Activated naive CD4-positive, alpha-beta T cell treated with anti-CD3 and anti-CD28 coated beads for 36 hours (primary cell): Measurements from ENCODE around the gene PRRT1B. TPM values are rescaled to one million over a fixed set of nuclear protein-coding genes. Genes with fewer than 3 reads are reported as not detected.
"Not testable (repeated sequence)": the region's sequence is repeated elsewhere in the genome, so short reads cannot be mapped to it uniquely, and the experiment has no call there.

Experiments
- CTCF ChIA-PET: fragments of 350-600 bp; sonication (Branson Sonifier 250); formaldehyde crosslinking; loops from one replicate; lab custom pipeline; 2021; ENCODE audit warnings: antibody characterized with exemption; lab: Charles Lee
- DNase-seq: peaks from one replicate; pipeline ENCODE4 v3.0.0-alpha.2; 2020
- H3K27ac Mint-ChIP-seq: one replicate; pipeline ENCODE4 v1.8.0; 2021; ENCODE audit warnings: mild to moderate bottlenecking, mixed read lengths
- H3K27me3 Mint-ChIP-seq: one replicate; pipeline ENCODE4 v1.8.0; 2021; ENCODE audit warnings: low read depth, mixed read lengths
- H3K36me3 Mint-ChIP-seq: one replicate; pipeline ENCODE4 v1.8.0; 2021; ENCODE audit warnings: low read depth, mixed read lengths
- H3K4me1 Mint-ChIP-seq: one replicate; pipeline ENCODE4 v1.8.0; 2021; ENCODE audit warnings: low read depth, mixed read lengths
- H3K4me3 Mint-ChIP-seq: one replicate; pipeline ENCODE4 v1.8.0; 2021; ENCODE audit warnings: mild to moderate bottlenecking, moderate library complexity, mixed read lengths
- H3K9me3 Mint-ChIP-seq: one replicate; pipeline ENCODE4 v1.8.0; 2021; ENCODE audit warnings: mixed read lengths
- intact Hi-C: fragments of 100-400 bp; cut with micrococcal nuclease; formaldehyde crosslinking; loops from one replicate; pipeline ENCODE4 v1.15.1; 2023
- total RNA-seq, 2 experiments: library from RNA; stranded (reverse); gene quantifications; one replicate each; pipeline ENCODE4 v1.2.3, GENCODE V29; 2021

The PRRT1B gene
- total RNA-seq, 2 experiments from 2014 or later = not detected

DNA sequence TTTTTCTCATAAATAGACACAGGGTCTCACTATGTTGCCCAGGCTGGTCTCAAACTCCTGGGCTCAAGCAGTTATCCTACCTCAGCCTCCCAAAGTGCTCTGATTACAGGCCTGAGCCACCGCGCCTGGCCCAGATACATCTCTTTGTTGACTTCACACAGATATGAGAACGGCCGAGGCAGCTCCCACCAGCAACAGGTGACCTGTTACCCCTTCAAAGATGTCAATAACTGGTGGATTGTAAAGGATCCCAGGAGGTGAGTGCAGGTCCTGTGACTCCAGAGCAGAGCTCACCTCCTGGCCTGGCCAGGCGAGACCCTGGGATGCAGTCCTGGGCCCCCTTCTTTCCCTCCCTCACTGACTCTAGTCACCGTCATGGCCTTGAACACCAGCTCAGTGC, 33.4 kb upstream of the PRRT1B start:
- H3K4me3 Mint-ChIP-seq = no peak overlapping the region
- no peak for DNase-seq
- no peaks in the 10 kb centered on the region for H3K9me3 Mint-ChIP-seq
- H3K27me3 Mint-ChIP-seq = no peaks in the 10 kb centered on the region
- CTCF ChIA-PET = interaction anchor here (0.5 kb wide), 1 partner anchor 32 kb away, joined by 3 read pairs; no protein-coding TSS in a partner anchor
- peaks cover 18% of the 10 kb centered on the region for H3K36me3 Mint-ChIP-seq
- intact Hi-C loops = no loop called here
- H3K27ac Mint-ChIP-seq = no peak overlapping the region
- no peaks in the 10 kb centered on the region for H3K4me1 Mint-ChIP-seq

GRCh38 chr9:131513177-131513576, 32.1 kb upstream of the PRRT1B start:
- Mint-ChIP-seq H3K4me3 (no peak overlapping the region), H3K4me1 (no peaks in the 10 kb centered on the region), H3K9me3 (no peaks in the 10 kb centered on the region), H3K27me3 (no peaks in the 10 kb centered on the region), H3K36me3 (peaks cover 18% of the 10 kb centered on the region), H3K27ac (no peak overlapping the region)
- CTCF ChIA-PET = interaction anchor here (0.7 kb wide), 1 partner anchor 849 kb away, joined by 3 read pairs; the partner anchor contains the start of gene PRDM12
- DNase-seq = no peak
- intact Hi-C loops = no loop called here

DNA sequence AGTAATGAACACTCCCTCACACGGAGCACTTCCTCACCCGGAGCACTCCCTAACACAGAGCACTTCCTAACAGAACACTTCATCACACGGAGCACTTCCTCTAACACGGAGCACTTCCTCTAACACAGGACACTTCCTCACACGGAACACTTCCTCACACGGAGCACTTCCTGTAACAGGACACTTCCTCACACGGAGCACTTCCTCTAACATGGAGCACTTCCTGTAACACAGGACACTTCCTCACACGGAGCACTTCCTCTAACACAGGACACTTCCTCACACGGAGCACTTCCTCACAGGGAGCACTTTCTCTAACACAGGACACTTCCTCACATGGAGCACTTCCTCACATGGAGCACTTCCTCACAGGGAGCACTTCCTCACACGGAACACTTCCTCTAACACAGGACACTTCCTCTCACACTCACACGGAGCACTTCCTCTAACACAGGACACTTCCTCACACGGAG, 29.7 kb upstream of the PRRT1B start:
- CTCF ChIA-PET, H3K27ac Mint-ChIP-seq, H3K9me3 Mint-ChIP-seq, H3K27me3 Mint-ChIP-seq, H3K4me1 Mint-ChIP-seq, intact Hi-C loops, DNase-seq, H3K4me3 Mint-ChIP-seq: not testable (repeated sequence)
- peaks cover 12% of the 10 kb centered on the region for H3K36me3 Mint-ChIP-seq

DNA sequence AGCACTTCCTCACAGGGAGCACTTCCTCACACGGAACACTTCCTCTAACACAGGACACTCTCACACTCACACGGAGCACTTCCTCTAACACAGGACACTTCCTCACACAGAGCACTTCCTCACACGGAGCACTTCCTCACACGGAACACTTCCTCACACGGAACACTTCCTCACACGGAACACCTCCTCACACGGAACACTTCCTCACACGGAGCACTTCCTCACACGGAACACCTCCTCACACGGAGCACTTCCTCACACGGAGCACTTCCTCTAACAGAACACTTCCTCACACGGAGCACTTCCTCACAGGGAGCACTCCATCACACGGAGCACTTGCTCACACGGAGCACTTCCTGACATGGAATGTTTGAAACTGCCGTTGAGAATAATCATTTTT, 29.2 kb upstream of the PRRT1B start:
- CTCF ChIA-PET = no interaction called here
- H3K36me3 Mint-ChIP-seq = peaks cover 12% of the 10 kb centered on the region
- no peaks in the 10 kb centered on the region for H3K4me1 Mint-ChIP-seq

DNA sequence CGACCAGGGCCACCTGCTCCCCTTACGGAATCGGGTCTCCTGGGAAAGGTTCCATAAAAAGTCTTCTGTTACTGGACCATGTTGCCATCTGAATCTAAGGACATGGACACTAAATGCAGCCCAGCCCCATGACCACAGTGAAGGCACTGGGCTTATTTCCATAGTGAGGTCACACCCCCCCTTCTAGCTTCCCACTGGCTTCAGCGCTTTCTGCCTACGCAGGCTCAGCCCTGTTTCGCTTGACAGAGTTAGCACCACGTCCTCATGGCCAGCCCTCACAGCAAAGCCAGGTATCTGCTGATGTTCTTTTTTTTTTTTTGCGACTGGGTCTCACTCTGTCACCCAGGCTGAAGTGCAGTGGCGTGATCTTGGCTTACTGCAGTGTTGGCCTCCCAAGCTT, 28.4 kb upstream of the PRRT1B start:
- no peaks in the 10 kb centered on the region for H3K4me1 Mint-ChIP-seq
- DNase-seq = no peak
- H3K27me3 Mint-ChIP-seq = no peaks in the 10 kb centered on the region
- H3K36me3 Mint-ChIP-seq = peaks cover 7% of the 10 kb centered on the region
- CTCF ChIA-PET = no interaction called here
- no peak overlapping the region for H3K4me3 Mint-ChIP-seq
- intact Hi-C loops = no loop called here
- H3K27ac Mint-ChIP-seq = no peak overlapping the region
- H3K9me3 Mint-ChIP-seq = no peaks in the 10 kb centered on the region

More for the DNA sequence above, 29.2 kb upstream of the PRRT1B start:
- no peak for DNase-seq
- no peaks in the 10 kb centered on the region for H3K9me3 Mint-ChIP-seq
- H3K4me3 Mint-ChIP-seq = no peak overlapping the region
- H3K27me3 Mint-ChIP-seq = no peaks in the 10 kb centered on the region
- H3K27ac Mint-ChIP-seq = no peak overlapping the region
- intact Hi-C loops = no loop called here

DNA sequence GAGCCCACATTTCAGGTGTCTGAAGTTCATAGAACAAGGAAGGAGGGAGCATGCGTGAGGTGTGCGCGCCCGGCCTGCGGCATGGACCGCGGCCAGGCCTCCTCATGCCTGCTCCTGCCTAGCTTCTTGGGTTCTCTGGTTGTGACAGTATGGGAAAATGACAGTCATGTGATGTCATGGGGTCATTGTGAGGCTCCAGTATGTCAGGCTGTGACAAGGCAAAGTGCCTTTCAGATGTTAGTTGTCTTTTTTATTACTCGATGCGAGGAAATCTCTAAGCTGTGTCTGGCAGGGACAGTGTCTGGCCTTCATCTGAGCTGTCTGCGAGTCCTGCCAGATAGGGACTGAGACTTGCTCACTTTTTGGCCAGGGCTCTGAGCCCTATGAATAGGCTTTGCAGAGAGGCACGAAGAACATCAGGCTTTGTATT, 27.5 kb upstream of the PRRT1B start:
- no peak overlapping the region for H3K4me3 Mint-ChIP-seq
- intact Hi-C loops = no loop called here
- CTCF ChIA-PET = no interaction called here
- H3K27ac Mint-ChIP-seq = no peak overlapping the region
- no peaks in the 10 kb centered on the region for H3K27me3 Mint-ChIP-seq
- peaks cover 7% of the 10 kb centered on the region for H3K36me3 Mint-ChIP-seq
- DNase-seq = no peak
- no peaks in the 10 kb centered on the region for H3K4me1 Mint-ChIP-seq
- H3K9me3 Mint-ChIP-seq = no peaks in the 10 kb centered on the region

GRCh38 chr9:131518553-131518952, 26.8 kb upstream of the PRRT1B start:
- Mint-ChIP-seq H3K27ac (no peak overlapping the region), H3K27me3 (no peaks in the 10 kb centered on the region), H3K9me3 (no peaks in the 10 kb centered on the region), H3K36me3 (peaks cover 5% of the 10 kb centered on the region), H3K4me3 (no peak overlapping the region), H3K4me1 (no peaks in the 10 kb centered on the region)
- intact Hi-C loops = no loop called here
- CTCF ChIA-PET = interaction anchor here (0.6 kb wide), 1 partner anchor 42 kb away, joined by 4 read pairs; no protein-coding TSS in a partner anchor
- no peak for DNase-seq

GRCh38 chr9:131520503-131520902, 24.8 kb upstream of the PRRT1B start:
- H3K27me3 Mint-ChIP-seq = no peaks in the 10 kb centered on the region
- no peaks in the 10 kb centered on the region for H3K9me3 Mint-ChIP-seq
- H3K4me3 Mint-ChIP-seq = no peak overlapping the region
- DNase-seq = no peak
- no peaks in the 10 kb centered on the region for H3K4me1 Mint-ChIP-seq
- H3K27ac Mint-ChIP-seq = no peak overlapping the region
- intact Hi-C loops = no loop called here
- H3K36me3 Mint-ChIP-seq = peaks cover 7% of the 10 kb centered on the region
- CTCF ChIA-PET = no interaction called here

DNA sequence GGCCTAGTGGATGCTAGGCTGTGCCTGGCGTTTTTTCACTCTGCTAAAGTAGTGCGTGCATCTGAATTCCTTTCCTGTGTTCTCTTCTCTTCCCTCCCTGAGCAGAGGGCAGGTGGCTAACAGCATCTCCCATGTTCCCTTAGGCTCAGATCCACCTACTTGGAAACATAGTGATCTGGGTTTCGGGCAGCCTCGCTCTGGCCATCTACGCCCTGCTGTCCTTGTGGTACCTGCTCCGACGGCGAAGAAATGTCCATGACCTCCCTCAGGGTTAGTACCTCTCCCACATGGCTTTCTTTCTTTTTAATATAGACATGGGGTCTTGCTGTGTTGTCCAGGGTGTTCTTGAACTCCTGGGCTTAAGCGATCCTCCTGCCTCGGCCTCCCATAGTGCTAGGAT, 24.1 kb upstream of the PRRT1B start:
- H3K27me3 Mint-ChIP-seq = no peaks in the 10 kb centered on the region
- H3K4me3 Mint-ChIP-seq = no peak overlapping the region
- no peaks in the 10 kb centered on the region for H3K4me1 Mint-ChIP-seq
- DNase-seq = no peak
- CTCF ChIA-PET = no interaction called here
- H3K9me3 Mint-ChIP-seq = no peaks in the 10 kb centered on the region
- H3K36me3 Mint-ChIP-seq = peaks cover 9% of the 10 kb centered on the region
- intact Hi-C loops = no loop called here
- no peak overlapping the region for H3K27ac Mint-ChIP-seq

- Mint-ChIP-seq H3K27me3 (no peaks in the 10 kb centered on the region), H3K9me3 (no peaks in the 10 kb centered on the region), H3K27ac (no peak overlapping the region), H3K36me3 (peaks cover 12% of the 10 kb centered on the region), H3K4me3 (no peak overlapping the region), H3K4me1 (no peaks in the 10 kb centered on the region)
- intact Hi-C loops = no loop called here
- no peak for DNase-seq
- CTCF ChIA-PET = no interaction called here
These were observed 23.5 kb upstream of the PRRT1B start for GRCh38 chr9:131521822-131522221.

DNA sequence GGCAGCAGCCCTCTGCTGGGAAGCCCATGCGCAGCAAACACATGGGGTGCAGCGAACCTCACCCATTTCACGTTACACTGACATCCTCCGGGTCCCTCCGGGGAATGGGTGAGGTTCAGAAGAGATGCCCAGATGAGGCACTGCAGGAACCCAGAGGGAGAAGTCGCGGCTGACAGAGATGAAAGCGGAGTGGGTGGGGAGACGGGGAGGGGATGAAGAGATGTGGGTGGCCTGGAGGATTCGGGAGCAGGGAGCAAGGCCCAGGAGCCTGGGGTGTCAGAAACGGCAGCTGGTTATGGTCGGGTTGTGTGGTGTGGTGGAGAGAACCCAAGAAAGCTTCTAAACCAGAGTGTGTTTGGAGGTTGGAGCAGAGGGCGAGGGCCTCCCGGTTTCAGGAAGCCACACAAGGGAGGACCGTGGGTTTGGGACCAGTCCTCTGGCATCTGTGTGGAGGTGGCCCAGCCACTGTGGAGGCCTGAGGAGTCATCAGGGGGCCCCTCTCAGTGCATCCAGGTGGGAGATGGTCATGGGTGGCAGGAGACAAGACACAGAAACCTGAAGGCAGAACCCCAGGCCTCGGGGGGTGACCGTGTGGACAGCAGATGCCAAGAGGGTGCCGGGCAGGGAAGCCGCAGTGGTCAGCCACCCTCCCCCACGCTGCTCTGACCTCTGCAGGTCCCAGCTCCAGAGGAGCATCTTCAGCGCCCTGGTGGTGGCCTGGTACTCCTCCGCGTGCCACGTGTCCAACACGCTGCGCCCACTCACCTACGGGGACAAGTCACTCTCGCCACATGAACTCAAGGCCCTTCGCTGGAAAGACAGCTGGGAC, 22.9 kb upstream of the PRRT1B start:
- no peaks in the 10 kb centered on the region for H3K4me1 Mint-ChIP-seq
- intact Hi-C loops = no loop called here
- no peaks in the 10 kb centered on the region for H3K27me3 Mint-ChIP-seq
- H3K4me3 Mint-ChIP-seq = no peak overlapping the region
- peaks cover 12% of the 10 kb centered on the region for H3K36me3 Mint-ChIP-seq
- H3K27ac Mint-ChIP-seq = no peak overlapping the region
- H3K9me3 Mint-ChIP-seq = no peaks in the 10 kb centered on the region
- CTCF ChIA-PET = no interaction called here
- no peak for DNase-seq

DNA sequence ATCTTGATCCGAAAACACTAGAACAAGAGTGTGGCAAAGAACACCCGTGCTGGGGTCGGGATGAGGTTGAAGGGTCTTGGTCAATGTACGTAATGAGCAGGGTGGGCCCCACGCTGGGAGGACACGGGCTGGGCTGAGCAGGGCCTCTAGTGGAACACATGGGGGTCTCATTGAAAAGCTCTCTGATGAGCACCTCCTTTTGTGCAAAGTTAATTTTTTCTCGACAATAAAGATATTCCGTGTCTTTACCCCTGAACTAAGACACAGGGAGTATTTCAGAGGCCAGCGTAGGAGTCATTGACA, 22.3 kb upstream of the PRRT1B start:
- Mint-ChIP-seq H3K4me3 (no peak overlapping the region), H3K36me3 (peaks cover 12% of the 10 kb centered on the region), H3K27ac (no peak overlapping the region), H3K9me3 (no peaks in the 10 kb centered on the region), H3K4me1 (no peaks in the 10 kb centered on the region), H3K27me3 (no peaks in the 10 kb centered on the region)
- DNase-seq = no peak
- CTCF ChIA-PET = no interaction called here
- intact Hi-C loops = no loop called here
